Tibial artery (tissue), 4 donors: Measurements from ENCODE around the gene RNU11.
A peak's percentile ranks its signal among the peaks of the same experiment; 100 is the strongest.
"Not testable (repeated sequence)": the region's sequence is repeated elsewhere in the genome, so short reads cannot be mapped to it uniquely, and the experiment has no call there.

Source experiments
- DNase-seq, 2 donors: peaks; one replicate each; pipeline ENCODE4 v3.0.0-alpha.2; 2019
- H3K27ac ChIP-seq, 2 donors: fragments of 200-600 bp; sonication (generic) in 1 of 2; 1 replicate in 1 of 2; 2 replicates in 1 of 2; pipeline ENCODE4 v1.5.1; 2018 to 2019; ENCODE audit warnings: mild to moderate bottlenecking in 1 of 2
- H3K27me3 ChIP-seq, 2 donors: fragments of 200-600 bp; sonication (generic) in 1 of 2; one replicate each; pipeline versions ENCODE4 v1.5.1 to v1.6.0; 2016 to 2019
- H3K36me3 ChIP-seq, 3 donors: fragments of 200-600 bp; sonication (generic) in 2 of 3; one replicate each; pipeline ENCODE4 v1.5.1; 2016 to 2019; ENCODE audit warnings: mild to moderate bottlenecking in 2 of 3
- H3K4me1 ChIP-seq, 4 donors: fragments of 200-600 bp; sonication (generic) in 2 of 4; 1 replicate in 3 of 4; 2 replicates in 1 of 4; pipeline ENCODE4 v1.5.1; 2016 to 2019
- H3K4me3 ChIP-seq, 2 donors: fragments of 200-600 bp; sonication (generic) in 1 of 2; 1 replicate in 1 of 2; 2 replicates in 1 of 2; pipeline ENCODE4 v1.5.1; 2018 to 2019; ENCODE audit warnings: mild to moderate bottlenecking in 2 of 2
- H3K9me3 ChIP-seq, 3 donors: fragments of 200-600 bp; sonication (generic) in 1 of 3; one replicate each; pipeline ENCODE4 v1.5.1; 2016 to 2019
- CTCF ChIP-seq, 2 experiments: fragments of 200-600 bp in 1 of 2; fragments of 450-650 bp in 1 of 2; IDR thresholded peaks; one replicate each; pipeline ENCODE4 v1.5.1; 2017 to 2019; ENCODE audit warnings: antibody characterized with exemption in 2 of 2, mild to moderate bottlenecking in 1 of 2, moderate library complexity in 1 of 2
- intact Hi-C: fragments of 100-400 bp; cut with DNase I; formaldehyde crosslinking; loops from one replicate; pipeline ENCODE4 v1.15.0; 2023; ENCODE audit warnings: low total_unique reads

The RNU11 gene

GRCh38 chr1:28668191-28668955 is 20.0 kb downstream of the RNU11 start, which contains the start of gene GMEB1:
Gene GMEB1, plus strand, starts transcription at chr1:28668784. Its CDS starts 14,829 bp downstream, at chr1:28683613.
- H3K36me3 ChIP-seq = no peaks in the 10 kb centered on the region
- intact Hi-C loops = no loop called here
- H3K4me3 ChIP-seq = peak within 1 kb of the TSS; percentile 100
- H3K9me3 ChIP-seq = no peaks in the 10 kb centered on the region
- no peaks in the 10 kb centered on the region for H3K27me3 ChIP-seq
- H3K27ac ChIP-seq = peak within 1 kb of the TSS; percentile 100
- H3K4me1 ChIP-seq = peaks cover 0 to 25% (median 7%) of the 10 kb centered on the region in 4 donors
- no peak for TF ChIP-seq CTCF (IDR thresholded peaks at IDR 0.05)
- DNase-seq = peak; percentile 80 to 91

- Histone ChIP-seq H3K4me1 (peaks cover 0 to 25% (median 7%) of the 10 kb centered on the region in 4 donors), H3K4me3 (peak overlapping the region; percentile 100), H3K9me3 (no peaks in the 10 kb centered on the region), H3K36me3 (no peaks in the 10 kb centered on the region), H3K27me3 (no peaks in the 10 kb centered on the region), H3K27ac (peak overlapping the region; percentile 100)
- TF ChIP-seq CTCF (IDR thresholded peaks at IDR 0.05) = no peak
- peak; percentile 29 to 74 for DNase-seq
- intact Hi-C loops = no loop called here
Measured at GRCh38 chr1:28668956-28669723, 20.7 kb downstream of the RNU11 start.

- H3K36me3 ChIP-seq = no peaks in the 10 kb centered on the region
- TF ChIP-seq CTCF (IDR thresholded peaks at IDR 0.05) = no peak
- no peaks in the 10 kb centered on the region for H3K27me3 ChIP-seq
- no peak for DNase-seq
- H3K4me3 ChIP-seq = no peak overlapping the region
- no peaks in the 10 kb centered on the region for H3K9me3 ChIP-seq
- intact Hi-C loops = no loop called here
- no peak overlapping the region for H3K27ac ChIP-seq
- peaks cover 0 to 25% (median 7%) of the 10 kb centered on the region in 4 donors for H3K4me1 ChIP-seq
Measured at GRCh38 chr1:28671254-28671780, 22.9 kb downstream of the RNU11 start.

GRCh38 chr1:28672971-28673370 is 24.6 kb downstream of the RNU11 start:
- peaks cover 0 to 17% (median 3%) of the 10 kb centered on the region in 4 donors for H3K4me1 ChIP-seq
- H3K9me3 ChIP-seq, H3K27me3 ChIP-seq, H3K36me3 ChIP-seq, H3K4me3 ChIP-seq, H3K27ac ChIP-seq, DNase-seq, intact Hi-C loops: not testable (repeated sequence)

GRCh38 chr1:28675924-28676257 is 27.5 kb downstream of the RNU11 start:
- H3K4me1 ChIP-seq = no peaks in the 10 kb centered on the region

More at GRCh38 chr1:28675924-28676257, 27.5 kb downstream of the RNU11 start:
- Histone ChIP-seq H3K9me3 (no peaks in the 10 kb centered on the region), H3K27ac (no peak overlapping the region), H3K27me3 (no peaks in the 10 kb centered on the region), H3K36me3 (peaks cover 0 to 3% (median under 1%) of the 10 kb centered on the region in 3 donors), H3K4me3 (no peak overlapping the region)
- TF ChIP-seq CTCF (IDR thresholded peaks at IDR 0.05) = no peak
- intact Hi-C loops = no loop called here
- DNase-seq = no peak
